DOHH2 (cell line): ENCODE results near the gene YIPF2.
"Not testable (repeated sequence)": the region's sequence is repeated elsewhere in the genome, so short reads cannot be mapped to it uniquely, and the experiment has no call there.

Experiments used
- H3F3A ChIP-seq: fragments of 200-600 bp; sonication (generic), shearing (Covaris generic); 2 replicates; pipeline ENCODE4 v1.6.0; 2016; ENCODE audit warnings: antibody characterized with exemption, mild to moderate bottlenecking; ENCODE audit not compliant: control insufficient read depth, insufficient read depth
- H3K27ac ChIP-seq: fragments of 200-600 bp; sonication (generic); 2 replicates; pipeline ENCODE4 v1.5.1; 2014; ENCODE audit warnings: low read depth, mild to moderate bottlenecking, low read length, moderate library complexity
- H3K27me3 ChIP-seq: fragments of 200-600 bp; sonication (generic); 2 replicates; pipeline ENCODE4 v1.6.1; 2014; ENCODE audit warnings: mild to moderate bottlenecking, low read length, mixed read lengths; ENCODE audit not compliant: control insufficient read depth
- H3K36me3 ChIP-seq: fragments of 200-600 bp; sonication (generic); 2 replicates; pipeline ENCODE4 v1.6.1; 2014; ENCODE audit warnings: mild to moderate bottlenecking, low read length, moderate library complexity, mixed read lengths; ENCODE audit not compliant: control insufficient read depth
- H3K4me1 ChIP-seq: fragments of 200-600 bp; sonication (generic); 2 replicates; pipeline ENCODE4 v1.6.1; 2014; ENCODE audit warnings: mild to moderate bottlenecking, low read length, mixed read lengths; ENCODE audit not compliant: control insufficient read depth
- H3K4me2 ChIP-seq: fragments of 200-600 bp; sonication (generic); 2 replicates; pipeline ENCODE4 v1.6.0; 2014; ENCODE audit warnings: mild to moderate bottlenecking, low read length, moderate library complexity
- H3K4me3 ChIP-seq: fragments of 200-600 bp; sonication (generic); 2 replicates; pipeline ENCODE4 v1.5.1; 2014; ENCODE audit warnings: mild to moderate bottlenecking, low read length, mixed read lengths
- H3K79me2 ChIP-seq: fragments of 200-600 bp; sonication (generic); 2 replicates; pipeline ENCODE4 v1.6.1; 2014; ENCODE audit warnings: mild to moderate bottlenecking, low read length, mixed read lengths; ENCODE audit not compliant: control insufficient read depth
- H3K9me2 ChIP-seq: fragments of 200-600 bp; sonication (generic); replicated peaks from 2 replicates; pipeline ENCODE4 v1.6.1; 2014; ENCODE audit warnings: mild to moderate bottlenecking, low read length, mixed read lengths; ENCODE audit not compliant: control insufficient read depth
- H3K9me3 ChIP-seq: fragments of 200-600 bp; sonication (generic); 2 replicates; pipeline ENCODE4 v1.6.1; 2014; ENCODE audit warnings: antibody characterized with exemption, low read length, mixed read lengths; ENCODE audit not compliant: control insufficient read depth, insufficient read depth
- H4K20me1 ChIP-seq: fragments of 200-600 bp; sonication (generic); 2 replicates; pipeline ENCODE4 v1.6.0; 2014; ENCODE audit warnings: low read depth, mild to moderate bottlenecking, antibody characterized with exemption, low read length, moderate library complexity; ENCODE audit not compliant: control insufficient read depth, insufficient read depth
- CTCF ChIP-seq: fragments of 200-600 bp; sonication (generic); IDR thresholded peaks from one replicate; pipeline ENCODE4 v1.5.1; 2014; ENCODE audit warnings: antibody characterized with exemption, mild to moderate bottlenecking, low read depth, low read length; ENCODE audit not compliant: poor library complexity, severe bottlenecking
- EZH2phosphoT487 ChIP-seq: fragments of 200-600 bp; sonication (generic); IDR thresholded peaks from 2 replicates; pipeline ENCODE4 v1.6.1; 2017; ENCODE audit warnings: borderline replicate concordance, mild to moderate bottlenecking, antibody characterized with exemption, low read length, moderate library complexity, mixed read lengths

The YIPF2 gene

GRCh38 chr19:10881403-10882107 is 46.9 kb downstream of the YIPF2 start:
- peaks cover 94% of the 10 kb centered on the region for H3K79me2 ChIP-seq
- no peak overlapping the region for H3K27ac ChIP-seq
- peaks cover 34% of the 10 kb centered on the region for H3K4me1 ChIP-seq
- no peaks in the 10 kb centered on the region for H3K9me2 ChIP-seq
- H3F3A ChIP-seq, result peaks cover 10% of the 10 kb centered on the region
- H3K36me3 ChIP-seq, result peaks cover 17% of the 10 kb centered on the region
- no peaks in the 10 kb centered on the region for H3K9me3 ChIP-seq
- 0 out of 2 replicates have a peak, but pooled peaks cover 5% of the 10 kb centered on the region for H4K20me1 ChIP-seq
- TF ChIP-seq EZH2phosphoT487 (no peak), CTCF (no peak)
- H3K27me3 ChIP-seq, result no peaks in the 10 kb centered on the region
- no peak overlapping the region for H3K4me3 ChIP-seq
- H3K4me2 ChIP-seq, result no peak overlapping the region

DNA sequence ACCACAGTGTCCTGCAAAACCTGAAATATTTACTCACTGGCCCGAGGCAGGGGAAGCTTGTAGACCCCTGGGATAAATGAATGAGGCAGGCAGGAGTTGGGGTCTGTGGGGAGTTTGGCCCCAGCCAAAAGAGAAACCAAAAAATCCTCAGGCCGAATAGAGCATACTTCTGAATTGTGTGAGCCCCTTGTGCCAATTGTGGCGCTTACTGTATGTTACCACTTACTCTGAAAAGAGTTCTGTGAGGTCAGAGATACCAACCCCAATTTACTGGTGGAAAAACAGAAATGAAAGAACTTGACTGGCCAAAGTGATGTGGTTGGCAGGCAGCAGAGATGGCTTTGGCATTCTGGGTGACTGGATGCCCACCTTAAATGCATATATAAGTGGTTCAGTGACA is 50.2 kb downstream of the YIPF2 start:
- peak overlapping the region; percentile 69 for H3K27ac ChIP-seq

GRCh38 chr19:10877608-10878007 is 50.8 kb downstream of the YIPF2 start:
- H4K20me1 ChIP-seq, H3K27me3 ChIP-seq, H3K9me2 ChIP-seq, H3K9me3 ChIP-seq: not testable (repeated sequence)
- Histone ChIP-seq H3K27ac (peak overlapping the region; percentile 69), H3F3A (peaks cover 13% of the 10 kb centered on the region), H3K4me1 (peaks cover 57% of the 10 kb centered on the region), H3K4me2 (peak overlapping the region; percentile 69), H3K79me2 (peaks cover 99% of the 10 kb centered on the region), H3K36me3 (peaks cover 24% of the 10 kb centered on the region), H3K4me3 (peak overlapping the region; percentile 67)

More for the DNA sequence above, 50.2 kb downstream of the YIPF2 start:
- H3K4me3 ChIP-seq, result peak overlapping the region; percentile 67
- TF ChIP-seq EZH2phosphoT487 (no peak), CTCF (no peak)
- H3K4me2 ChIP-seq, result peak overlapping the region; percentile 69
- H3K27me3 ChIP-seq, result no peaks in the 10 kb centered on the region
- H3F3A ChIP-seq, result peaks cover 10% of the 10 kb centered on the region
- H3K4me1 ChIP-seq, result peaks cover 51% of the 10 kb centered on the region
- no peaks in the 10 kb centered on the region for H4K20me1 ChIP-seq
- peaks cover 99% of the 10 kb centered on the region for H3K79me2 ChIP-seq
- no peaks in the 10 kb centered on the region for H3K9me3 ChIP-seq
- no peaks in the 10 kb centered on the region for H3K9me2 ChIP-seq
- H3K36me3 ChIP-seq, result peaks cover 22% of the 10 kb centered on the region

DNA sequence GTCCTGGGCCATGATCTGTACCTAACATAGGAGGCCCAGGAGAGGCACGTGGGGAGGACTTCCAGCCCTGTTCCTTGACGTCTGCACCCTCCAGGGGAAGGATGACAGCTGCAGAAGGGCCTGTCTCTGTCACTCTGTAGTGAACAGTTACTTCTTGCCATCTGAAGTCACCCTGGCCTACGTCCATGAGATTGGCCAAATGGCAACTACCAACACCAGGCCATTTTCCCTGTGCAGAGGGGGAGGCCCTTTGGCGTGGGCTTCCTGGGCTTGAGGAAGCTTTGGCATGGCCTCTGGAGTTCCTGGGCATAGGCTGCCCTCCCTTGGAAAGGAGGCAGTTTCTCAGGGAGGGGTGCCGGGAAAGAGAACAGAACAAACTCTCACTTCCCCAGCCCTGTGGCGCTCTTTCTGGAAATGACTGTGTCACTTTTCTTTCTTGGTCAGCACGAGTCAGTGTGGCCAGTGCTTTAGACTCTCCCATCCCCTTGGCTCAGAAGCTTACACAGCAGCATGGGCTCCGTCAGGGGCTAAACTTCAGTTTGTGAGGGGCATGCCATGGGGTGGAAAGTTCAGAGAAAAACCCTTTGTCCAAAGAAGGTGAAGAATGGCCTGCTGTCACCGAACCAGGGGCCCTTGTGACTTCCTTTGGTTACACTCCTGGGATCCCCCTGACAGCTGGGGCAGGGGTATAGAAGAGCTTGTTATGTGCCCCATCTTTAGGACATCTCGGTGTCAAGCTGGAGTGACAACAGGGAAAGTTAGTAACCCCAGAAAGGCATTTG is 51.8 kb downstream of the YIPF2 start:
- Histone ChIP-seq H3K9me2 (no peaks in the 10 kb centered on the region), H3F3A (peaks cover 13% of the 10 kb centered on the region), H3K4me2 (peak overlapping the region; percentile 46), H3K27ac (peak overlapping the region; percentile 16; the same call in 1 of the 2 replicates), H3K4me1 (peaks cover 57% of the 10 kb centered on the region), H3K36me3 (peaks cover 24% of the 10 kb centered on the region), H3K4me3 (peak overlapping the region; percentile 1; the same call in 1 of the 2 replicates), H3K27me3 (no peaks in the 10 kb centered on the region), H4K20me1 (no peaks in the 10 kb centered on the region), H3K79me2 (peaks cover 99% of the 10 kb centered on the region), H3K9me3 (no peaks in the 10 kb centered on the region)
- TF ChIP-seq EZH2phosphoT487 (no peak), CTCF (no peak)
